Neural progenitor cell (in vitro differentiated cells): ENCODE data around the gene DEPDC1B. TPM values are rescaled to one million over a fixed set of nuclear protein-coding genes. Genes with fewer than 3 reads are reported as not detected.

Experiments
- DNase-seq: peaks from one replicate; pipeline ENCODE4 v3.0.0-alpha.2; 2016; ENCODE audit warnings: low spot score
- H2AFZ ChIP-seq: fragments of 200-600 bp; sonication (generic); replicated peaks from 2 replicates; pipeline ENCODE4 v1.6.1; 2016; ENCODE audit warnings: antibody characterized with exemption
- H3F3A ChIP-seq: fragments of 200-600 bp; sonication (generic); 2 replicates; pipeline ENCODE4 v1.6.1; 2016; ENCODE audit warnings: antibody characterized with exemption, low read depth
- H3K27ac ChIP-seq: fragments of 200-600 bp; sonication (generic); 2 replicates; pipeline ENCODE4 v1.5.1; 2016; ENCODE audit warnings: mild to moderate bottlenecking
- H3K27me3 ChIP-seq: fragments of 200-600 bp; sonication (generic); 2 replicates; pipeline ENCODE4 v1.6.1; 2016; ENCODE audit warnings: mild to moderate bottlenecking, moderate library complexity
- H3K36me3 ChIP-seq: fragments of 200-600 bp; sonication (generic); 2 replicates; pipeline ENCODE4 v1.5.1; 2016
- H3K4me1 ChIP-seq: fragments of 200-600 bp; sonication (generic); 2 replicates; pipeline ENCODE4 v1.6.1; 2016; ENCODE audit warnings: mixed run types
- H3K4me2 ChIP-seq: fragments of 200-600 bp; sonication (generic); 2 replicates; pipeline ENCODE4 v1.6.1; 2016
- H3K4me3 ChIP-seq: fragments of 200-600 bp; sonication (generic); 2 replicates; pipeline ENCODE4 v1.5.1; 2016
- H3K79me2 ChIP-seq: fragments of 200-600 bp; sonication (generic); 2 replicates; pipeline ENCODE4 v1.6.1; 2016; ENCODE audit warnings: low read depth
- H3K9ac ChIP-seq: fragments of 200-600 bp; sonication (generic); 2 replicates; pipeline ENCODE4 v1.6.1; 2016
- H3K9me3 ChIP-seq: fragments of 200-600 bp; sonication (generic); 2 replicates; pipeline ENCODE4 v1.5.1; 2016; ENCODE audit warnings: low read depth
- H4K20me1 ChIP-seq: fragments of 200-600 bp; sonication (generic); 2 replicates; pipeline ENCODE4 v1.6.1; 2016; ENCODE audit warnings: low read depth
- H3K27ac Mint-ChIP-seq: 3 replicates; pipeline ENCODE4 v1.8.0; 2021; ENCODE audit warnings: mixed read lengths
- H3K27me3 Mint-ChIP-seq: 2 replicates; pipeline ENCODE4 v1.8.0; 2022; ENCODE audit warnings: low read depth, mild to moderate bottlenecking, inconsistent platforms, moderate library complexity, mixed read lengths; ENCODE audit not compliant: insufficient read depth
- H3K36me3 Mint-ChIP-seq: 3 replicates; pipeline ENCODE4 v1.8.0; 2021; ENCODE audit warnings: mixed read lengths
- H3K4me1 Mint-ChIP-seq: 3 replicates; pipeline ENCODE4 v1.8.0; 2021; ENCODE audit warnings: mixed read lengths
- H3K4me3 Mint-ChIP-seq: 3 replicates; pipeline ENCODE4 v1.8.0; 2021; ENCODE audit warnings: mild to moderate bottlenecking, moderate library complexity, mixed read lengths
- H3K9me3 Mint-ChIP-seq: 3 replicates; pipeline ENCODE4 v1.8.0; 2020; ENCODE audit warnings: mixed read lengths
- CTCF ChIP-seq: fragments of 200-600 bp; sonication (generic); IDR thresholded peaks from 2 replicates; pipeline ENCODE4 v1.5.1; 2017; ENCODE audit warnings: antibody characterized with exemption, mild to moderate bottlenecking
- EZH2 ChIP-seq: fragments of 200-600 bp; sonication (generic); IDR thresholded peaks from 2 replicates; pipeline ENCODE4 v1.6.1; 2017; ENCODE audit warnings: antibody characterized with exemption, mild to moderate bottlenecking, moderate library complexity
- EZH2phosphoT487 ChIP-seq: fragments of 200-600 bp; sonication (generic); IDR thresholded peaks from 2 replicates; pipeline ENCODE4 v1.6.1; 2017; ENCODE audit warnings: antibody characterized with exemption
- total RNA-seq: library from RNA; depleted of rRNA; stranded (reverse); fragments of >200 nt; gene quantifications from 2 replicates; pipeline ENCODE4 v1.2.3, GENCODE V29; 2015; ENCODE audit warnings: low replicate concordance

Gene DEPDC1B
- total RNA-seq, 1 donor from 2014 or later, result 142 TPM

- Histone ChIP-seq H2AFZ (no peak overlapping the region), H3K27me3 (no peaks in the 10 kb centered on the region), H4K20me1 (no peaks in the 10 kb centered on the region), H3K4me3 (no peak overlapping the region), H3K9ac (no peak overlapping the region), H3K27ac (no peak overlapping the region), H3K36me3 (peaks cover 10% of the 10 kb centered on the region), H3K4me1 (no peaks in the 10 kb centered on the region), H3K9me3 (no peaks in the 10 kb centered on the region), H3K4me2 (no peak overlapping the region), H3F3A (no peaks in the 10 kb centered on the region), H3K79me2 (no peaks in the 10 kb centered on the region)
- Mint-ChIP-seq H3K4me3 (no peak overlapping the region), H3K36me3 (peaks cover 2% of the 10 kb centered on the region), H3K27ac (no peak overlapping the region), H3K27me3 (peaks cover 2% of the 10 kb centered on the region), H3K4me1 (no peaks in the 10 kb centered on the region), H3K9me3 (no peaks in the 10 kb centered on the region)
- TF ChIP-seq EZH2phosphoT487 (no peak), EZH2 (no peak), CTCF (no peak)
- DNase-seq, result no peak
These were observed 114.3 kb downstream of the DEPDC1B start for GRCh38 chr5:60585618-60586017.

GRCh38 chr5:60584304-60584703 is 115.7 kb downstream of the DEPDC1B start:
- Mint-ChIP-seq H3K27me3 (peaks cover 2% of the 10 kb centered on the region), H3K36me3 (peaks cover 2% of the 10 kb centered on the region), H3K4me1 (no peaks in the 10 kb centered on the region), H3K9me3 (no peaks in the 10 kb centered on the region), H3K4me3 (no peak overlapping the region), H3K27ac (no peak overlapping the region)
- no peak for DNase-seq
- Histone ChIP-seq H2AFZ (no peak overlapping the region), H3K9me3 (no peaks in the 10 kb centered on the region), H4K20me1 (no peaks in the 10 kb centered on the region), H3K27me3 (no peaks in the 10 kb centered on the region), H3K9ac (no peak overlapping the region), H3K4me3 (no peak overlapping the region), H3K79me2 (no peaks in the 10 kb centered on the region), H3K27ac (no peak overlapping the region), H3F3A (no peaks in the 10 kb centered on the region), H3K36me3 (peaks cover 8% of the 10 kb centered on the region), H3K4me2 (no peak overlapping the region), H3K4me1 (no peaks in the 10 kb centered on the region)
- TF ChIP-seq EZH2phosphoT487 (no peak), EZH2 (no peak), CTCF (no peak)

- Histone ChIP-seq H3K36me3 (peaks cover 8% of the 10 kb centered on the region), H3F3A (no peaks in the 10 kb centered on the region), H3K9ac (no peak overlapping the region), H3K79me2 (no peaks in the 10 kb centered on the region), H3K4me1 (no peaks in the 10 kb centered on the region), H4K20me1 (no peaks in the 10 kb centered on the region), H2AFZ (no peak overlapping the region), H3K9me3 (no peaks in the 10 kb centered on the region), H3K27me3 (no peaks in the 10 kb centered on the region), H3K4me3 (no peak overlapping the region), H3K4me2 (no peak overlapping the region), H3K27ac (no peak overlapping the region)
- no peak for DNase-seq
- no peaks in the 10 kb centered on the region for H3K4me1 Mint-ChIP-seq
- H3K4me3 Mint-ChIP-seq, result no peak overlapping the region
- H3K9me3 Mint-ChIP-seq, result no peaks in the 10 kb centered on the region
- no peak overlapping the region for H3K27ac Mint-ChIP-seq
- H3K27me3 Mint-ChIP-seq, result peaks cover 2% of the 10 kb centered on the region
- TF ChIP-seq EZH2phosphoT487 (no peak), EZH2 (no peak), CTCF (no peak)
- peaks cover 2% of the 10 kb centered on the region for H3K36me3 Mint-ChIP-seq
These were observed 116.3 kb downstream of the DEPDC1B start for GRCh38 chr5:60583616-60584015.

- no peaks in the 10 kb centered on the region for H3K27me3 ChIP-seq
- Mint-ChIP-seq H3K4me3 (no peak overlapping the region), H3K27me3 (no peaks in the 10 kb centered on the region), H3K36me3 (peaks cover 14% of the 10 kb centered on the region), H3K27ac (no peak overlapping the region), H3K4me1 (no peaks in the 10 kb centered on the region), H3K9me3 (peaks cover 28% of the 10 kb centered on the region)
- no peaks in the 10 kb centered on the region for H3K4me1 ChIP-seq
- no peaks in the 10 kb centered on the region for H4K20me1 ChIP-seq
- no peak overlapping the region for H3K4me3 ChIP-seq
- TF ChIP-seq CTCF (no peak), EZH2phosphoT487 (no peak), EZH2 (no peak)
- no peaks in the 10 kb centered on the region for H3F3A ChIP-seq
- H3K9me3 ChIP-seq, result no peaks in the 10 kb centered on the region
- no peak overlapping the region for H2AFZ ChIP-seq
- no peaks in the 10 kb centered on the region for H3K36me3 ChIP-seq
- no peaks in the 10 kb centered on the region for H3K79me2 ChIP-seq
- DNase-seq, result no peak
- H3K27ac ChIP-seq, result no peak overlapping the region
- H3K9ac ChIP-seq, result no peak overlapping the region
- no peak overlapping the region for H3K4me2 ChIP-seq
These were observed 121.7 kb downstream of the DEPDC1B start for GRCh38 chr5:60578315-60578714.
